Right lobe of liver (tissue), 6 donors: ENCODE results near the gene PCSK2. TPM values are rescaled to one million over a fixed set of nuclear protein-coding genes. Genes with fewer than 3 reads are reported as not detected.

Experiments used
- ATAC-seq, 4 donors: fragments of 200-7000 bp; cut with Tn5 transposase; one replicate each; pipeline ENCODE4 v1.9.1; 2020; ENCODE audit warnings: mild to moderate bottlenecking in 4 of 4, moderate library complexity in 4 of 4
- DNase-seq, 3 donors: peaks; one replicate each; pipeline ENCODE4 v3.0.0-alpha.2; 2020
- H3K27ac ChIP-seq, 3 donors: fragments of 200-600 bp; one replicate each; pipeline ENCODE4 v1.8.0; 2022
- H3K27me3 ChIP-seq, 2 donors: fragments of 200-600 bp; one replicate each; pipeline ENCODE4 v1.8.0; 2022
- H3K36me3 ChIP-seq, 4 donors: fragments of 200-600 bp; sonication (generic) in 1 of 4; one replicate each; pipeline versions ENCODE4 v1.5.1 to v1.8.0; 2017 to 2022; ENCODE audit warnings: control low read depth in 1 of 4
- H3K4me1 ChIP-seq, 4 donors: fragments of 200-600 bp; sonication (generic) in 1 of 4; one replicate each; pipeline versions ENCODE4 v1.5.1 to v1.8.0; 2017 to 2022; ENCODE audit warnings: control low read depth in 1 of 4
- H3K4me3 ChIP-seq, 3 donors: fragments of 200-600 bp; one replicate each; pipeline ENCODE4 v1.8.0; 2022
- H3K9me3 ChIP-seq, 4 donors: fragments of 200-600 bp; sonication (generic) in 1 of 4; one replicate each; pipeline versions ENCODE4 v1.5.1 to v1.8.0; 2017 to 2022; ENCODE audit warnings: control low read depth in 1 of 4
- CTCF ChIP-seq, 4 donors: fragments of 200-600 bp in 3 of 4; fragments of 450-650 bp in 1 of 4; IDR thresholded peaks; one replicate each; pipeline versions ENCODE4 v1.5.1 to v1.8.0; 2016 to 2022; ENCODE audit warnings: antibody characterized with exemption in 4 of 4, mild to moderate bottlenecking in 2 of 4
- POLR2A ChIP-seq: fragments of 450-650 bp; IDR thresholded peaks from one replicate; pipeline ENCODE4 v1.6.1; 2017; ENCODE audit warnings: antibody characterized with exemption, mild to moderate bottlenecking
- WGBS: methylation state at CpG from one replicate; pipeline ENCODE4 v1.1.6; 2018; ENCODE audit warnings: low coverage, low lambda C conversion rate; ENCODE audit not compliant: insufficient coverage; ENCODE audit errors: missing lambda C conversion rate; 5-methylcytosine and 5-hydroxymethylcytosine counted together
- intact Hi-C, 2 donors: fragments of 100-400 bp; cut with DNase I; formaldehyde crosslinking; loops; one replicate each; pipeline versions ENCODE4 v1.11.2 to v1.14.1; 2022
- total RNA-seq, 6 experiments: library from RNA; depleted of rRNA in 2 of 6; stranded (reverse); fragments of >200 nt in 2 of 6; fragmentation: NEBNext Ultra II Directional in 3 of 6; extraction: Animal tissue kit (Norgen Biotek cat#: 25700) in 3 of 6; gene quantifications; one replicate each; pipeline versions ENCODE4 v1.1.0 to v1.2.4, GENCODE V29; 2016 to 2023
- donor health status: DM: no; HTN: yes; CAD: no.
- donor health status: DM: no; HTN: no; CAD: no.
- donor health status: DM: no; HTN: no; CAD: no.
- donor health status: DM: no; HTN: yes; CAD: no.
- donor health status: DM: no; HTN: yes; CAD: no.

The PCSK2 gene
- total RNA-seq, 6 experiments from 2014 or later = 0.04 to 0.13 TPM; not detected in 4

DNA sequence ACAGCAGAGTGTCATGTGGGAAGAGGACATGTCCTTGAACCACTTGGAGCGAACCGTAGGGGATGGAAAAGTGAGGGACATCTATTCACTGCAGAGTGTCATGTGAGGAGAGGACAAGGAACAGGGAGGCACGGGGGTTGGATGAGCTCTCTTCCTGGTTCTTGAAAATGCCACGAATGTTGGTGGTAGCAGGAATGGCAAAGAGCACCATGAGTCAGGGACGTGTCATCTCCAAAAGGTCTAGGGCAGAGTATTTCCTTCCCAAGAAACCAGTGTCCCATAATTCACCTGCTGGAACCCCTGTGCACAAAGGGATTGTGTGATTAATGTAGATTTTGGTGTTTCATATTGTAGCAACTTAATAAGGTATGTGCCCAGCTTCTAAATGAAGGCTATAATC, 167.6 kb downstream of the PCSK2 start:
- 50% methylated on average over 5 of the region's 5 CpGs for WGBS
- intact Hi-C loops = no loop called here
- ATAC-seq = no peak
- Histone ChIP-seq H3K4me3 (no peak overlapping the region), H3K27ac (no peak overlapping the region), H3K27me3 (no peaks in the 10 kb centered on the region), H3K4me1 (no peaks in the 10 kb centered on the region), H3K36me3 (no peaks in the 10 kb centered on the region), H3K9me3 (no peaks in the 10 kb centered on the region)
- no peak for TF ChIP-seq CTCF (IDR thresholded peaks at IDR 0.05)
- TF ChIP-seq POLR2A = no peak
- DNase-seq = no peak

- Histone ChIP-seq H3K9me3 (no peaks in the 10 kb centered on the region), H3K36me3 (no peaks in the 10 kb centered on the region), H3K27me3 (no peaks in the 10 kb centered on the region), H3K4me1 (no peaks in the 10 kb centered on the region), H3K4me3 (no peak overlapping the region), H3K27ac (no peak overlapping the region)
- intact Hi-C loops = no loop called here
- TF ChIP-seq CTCF (IDR thresholded peaks at IDR 0.05) (no peak), POLR2A (no peak)
- DNase-seq (no peak), ATAC-seq (no peak)
- 41% methylated on average over 3 of the region's 3 CpGs for WGBS
Measured at GRCh38 chr20:17395729-17396128, 168.9 kb downstream of the PCSK2 start.

GRCh38 chr20:17399303-17399985, 172.6 kb downstream of the PCSK2 start:
- WGBS = 27% methylated on average over 7 of the region's 7 CpGs
- Histone ChIP-seq H3K27ac (no peak overlapping the region), H3K27me3 (no peaks in the 10 kb centered on the region), H3K36me3 (no peaks in the 10 kb centered on the region), H3K4me1 (no peaks in the 10 kb centered on the region), H3K4me3 (no peak overlapping the region), H3K9me3 (no peaks in the 10 kb centered on the region)
- TF ChIP-seq CTCF (IDR thresholded peaks at IDR 0.05) (no peak), POLR2A (no peak)
- ATAC-seq (no peak), DNase-seq (no peak)
- intact Hi-C loops = no loop called here

GRCh38 chr20:17403461-17403860, 176.6 kb downstream of the PCSK2 start:
- Histone ChIP-seq H3K27me3 (no peaks in the 10 kb centered on the region), H3K27ac (no peak overlapping the region), H3K4me1 (no peaks in the 10 kb centered on the region), H3K36me3 (no peaks in the 10 kb centered on the region), H3K9me3 (no peaks in the 10 kb centered on the region), H3K4me3 (no peak overlapping the region)
- 30% methylated on average over 4 of the region's 4 CpGs for WGBS
- no peak for TF ChIP-seq CTCF (IDR thresholded peaks at IDR 0.05)
- no peak for TF ChIP-seq POLR2A
- DNase-seq = no peak
- intact Hi-C loops = no loop called here
- no peak for ATAC-seq
